Measurements from ENCODE around the gene BRPF1. TPM values are rescaled to one million over a fixed set of nuclear protein-coding genes. Genes with fewer than 3 reads are reported as not detected.
"Not testable (repeated sequence)": the region's sequence is repeated elsewhere in the genome, so short reads cannot be mapped to it uniquely, and the experiment has no call there.

Gene BRPF1
- total RNA-seq, 2 experiments from 2014 or later, result 23.7 to 25.6 TPM

DNA sequence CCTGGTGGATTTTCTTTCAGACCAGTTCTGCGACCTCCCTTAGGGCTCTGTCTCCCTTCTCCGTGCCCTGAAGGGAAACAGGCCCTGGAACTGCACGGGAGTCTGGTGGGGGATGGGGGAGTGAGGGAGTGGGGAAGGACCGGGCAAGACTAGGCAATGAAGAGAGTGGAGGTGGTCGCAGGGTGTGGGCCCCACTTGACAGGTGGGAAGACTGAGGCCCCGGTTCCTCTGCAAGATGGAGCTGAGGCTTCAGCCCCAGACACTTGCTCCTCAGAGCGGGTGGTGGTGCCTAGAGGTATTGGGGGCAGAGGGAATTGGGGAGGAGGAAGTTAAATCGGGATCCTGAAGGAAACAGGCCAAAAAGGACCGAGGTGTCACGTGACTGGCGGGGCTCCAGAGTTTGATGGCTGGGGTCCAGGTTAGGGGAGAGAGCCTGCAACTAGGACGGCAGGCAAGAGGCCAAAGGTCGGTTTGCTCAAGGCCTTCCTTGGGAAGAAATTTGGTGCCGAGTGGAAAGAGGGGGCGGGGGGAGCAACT is 38.8 kb downstream of the BRPF1 start:
- DNase-seq (no peak), ATAC-seq (ENCODE audit: poor library complexity) (no peak)
- Mint-ChIP-seq H3K4me1 (ENCODE audit: low read depth) (peaks cover 18% of the 10 kb centered on the region), H3K4me3 (peak overlapping the region; percentile 35), H3K9me3 (no peaks in the 10 kb centered on the region), H3K27me3 (no peaks in the 10 kb centered on the region), H3K27ac (no peak overlapping the region), H3K36me3 (ENCODE audit: low read depth) (no peaks in the 10 kb centered on the region)
- intact Hi-C loops (cut with DNase I, micrococcal nuclease), result loop anchor here in 1 of 2 experiments (1.0 kb wide), 1 partner anchor 10 kb away; no protein-coding TSS in a partner anchor
- TF ChIP-seq, protein P1, sequence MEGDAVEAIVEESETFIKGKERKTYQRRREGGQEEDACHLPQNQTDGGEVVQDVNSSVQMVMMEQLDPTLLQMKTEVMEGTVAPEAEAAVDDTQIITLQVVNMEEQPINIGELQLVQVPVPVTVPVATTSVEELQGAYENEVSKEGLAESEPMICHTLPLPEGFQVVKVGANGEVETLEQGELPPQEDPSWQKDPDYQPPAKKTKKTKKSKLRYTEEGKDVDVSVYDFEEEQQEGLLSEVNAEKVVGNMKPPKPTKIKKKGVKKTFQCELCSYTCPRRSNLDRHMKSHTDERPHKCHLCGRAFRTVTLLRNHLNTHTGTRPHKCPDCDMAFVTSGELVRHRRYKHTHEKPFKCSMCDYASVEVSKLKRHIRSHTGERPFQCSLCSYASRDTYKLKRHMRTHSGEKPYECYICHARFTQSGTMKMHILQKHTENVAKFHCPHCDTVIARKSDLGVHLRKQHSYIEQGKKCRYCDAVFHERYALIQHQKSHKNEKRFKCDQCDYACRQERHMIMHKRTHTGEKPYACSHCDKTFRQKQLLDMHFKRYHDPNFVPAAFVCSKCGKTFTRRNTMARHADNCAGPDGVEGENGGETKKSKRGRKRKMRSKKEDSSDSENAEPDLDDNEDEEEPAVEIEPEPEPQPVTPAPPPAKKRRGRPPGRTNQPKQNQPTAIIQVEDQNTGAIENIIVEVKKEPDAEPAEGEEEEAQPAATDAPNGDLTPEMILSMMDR (IDR thresholded peaks at IDR 0.05), result no peak
- ChIA-PET POLR2A (interaction anchor here (0.6 to 2.7 kb wide), 5 partner anchors 10 to 266 kb away, joined by 3 to 11 read pairs (median 6); partner anchors contain the start of genes ARPC4, OGG1 and TADA3), CTCF (no interaction called here)
- H3K4me3 ChIP-seq (ENCODE audit: low read length), result peak overlapping the region; percentile 53
- H3K36me3 ChIP-seq (ENCODE audit: insufficient read depth, low read length), result no peaks in the 10 kb centered on the region
- H3K4me1 ChIP-seq (ENCODE audit: insufficient read depth, low read length), result peaks cover 29% of the 10 kb centered on the region
- no peaks in the 10 kb centered on the region for H3K9me3 ChIP-seq (ENCODE audit: control insufficient read depth in 1 of 2, insufficient read depth in 1 of 2, low read length in 2 of 2)
- H3K27ac ChIP-seq (ENCODE audit: low read depth in 1 of 2, low read length in 2 of 2), result no peak overlapping the region
- no peaks in the 10 kb centered on the region for H3K27me3 ChIP-seq (ENCODE audit: control insufficient read depth in 1 of 2, insufficient read depth in 2 of 2, low read length in 2 of 2)

DNA sequence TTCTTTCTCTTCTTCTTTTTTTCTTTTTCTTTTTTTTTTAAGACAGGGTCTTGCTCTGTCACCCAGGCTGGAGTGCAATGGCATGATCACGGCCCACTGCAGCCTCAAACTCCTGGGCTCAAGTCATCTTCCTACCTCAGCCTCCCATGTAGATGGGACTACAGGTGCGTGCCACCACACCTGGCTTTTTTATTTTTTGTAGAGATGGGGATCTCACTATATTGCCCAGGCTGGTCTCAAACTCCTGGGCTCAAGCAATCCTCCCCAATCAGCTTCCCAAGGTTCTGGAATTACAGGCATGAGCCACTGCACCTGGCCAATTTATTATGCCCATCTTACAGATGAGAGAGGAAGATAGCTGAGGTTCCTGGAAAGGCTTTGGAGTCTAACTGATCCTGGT is 39.5 kb downstream of the BRPF1 start:
- Mint-ChIP-seq H3K4me3 (peak overlapping the region; percentile 49), H3K4me1 (ENCODE audit: low read depth) (peaks cover 18% of the 10 kb centered on the region)
- ChIA-PET POLR2A (interaction anchor here (0.8 to 2.7 kb wide), 3 partner anchors 9 to 22 kb away, joined by 3 to 11 read pairs (median 7); partner anchors contain the start of genes ARPC4 and TADA3), CTCF (interaction anchor here (0.7 kb wide), 1 partner anchor 14 kb away, joined by 3 read pairs; no protein-coding TSS in a partner anchor)
- intact Hi-C loops (cut with DNase I, micrococcal nuclease); H3K36me3 ChIP-seq (ENCODE audit: insufficient read depth, low read length); H3K9me3 ChIP-seq (ENCODE audit: control insufficient read depth in 1 of 2, insufficient read depth in 1 of 2, low read length in 2 of 2); H3K27ac Mint-ChIP-seq; H3K27ac ChIP-seq (ENCODE audit: low read depth in 1 of 2, low read length in 2 of 2); H3K4me3 ChIP-seq (ENCODE audit: low read length); H3K27me3 ChIP-seq (ENCODE audit: control insufficient read depth in 1 of 2, insufficient read depth in 2 of 2, low read length in 2 of 2); H3K9me3 Mint-ChIP-seq; H3K27me3 Mint-ChIP-seq; DNase-seq; H3K36me3 Mint-ChIP-seq (ENCODE audit: low read depth); ATAC-seq (ENCODE audit: poor library complexity): not testable (repeated sequence)
- H3K4me1 ChIP-seq (ENCODE audit: insufficient read depth, low read length), result peaks cover 29% of the 10 kb centered on the region

DNA sequence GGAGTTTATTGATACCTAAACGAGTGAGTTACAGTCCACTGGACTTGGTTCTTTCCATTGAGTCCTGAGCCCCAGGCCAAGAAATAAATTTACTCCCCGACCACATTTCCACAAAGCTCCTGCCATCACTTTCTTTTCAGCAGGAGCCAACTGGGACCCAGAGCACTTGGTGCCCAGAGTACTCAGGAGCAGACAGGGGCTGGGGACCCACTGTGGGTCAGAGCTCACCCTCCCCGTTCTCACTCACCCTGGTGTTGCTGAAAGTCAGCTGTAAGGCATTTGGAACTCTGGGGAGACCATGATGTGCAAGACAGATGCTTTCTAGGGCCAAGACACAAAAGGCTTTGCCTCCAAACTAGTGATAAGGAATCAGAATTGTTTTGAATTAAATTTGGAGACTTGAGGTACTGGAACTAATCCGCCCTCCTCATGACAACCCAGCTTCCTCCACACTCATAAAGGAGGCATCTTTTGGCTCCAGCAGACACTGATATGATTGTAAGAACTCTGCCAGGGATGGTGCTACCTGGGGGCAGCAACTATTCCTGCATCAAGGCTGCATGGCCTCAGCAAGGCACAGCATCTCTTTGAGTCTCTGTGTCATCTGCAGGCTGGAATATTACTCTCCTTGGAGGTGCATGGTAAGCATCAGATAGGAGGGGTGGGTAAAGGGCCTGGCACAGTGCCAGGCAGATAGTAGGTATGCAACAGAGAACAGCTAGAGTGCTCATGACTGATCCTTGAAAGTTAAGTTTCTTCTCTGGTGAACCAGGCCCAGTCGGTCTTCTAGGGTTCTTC is 45.6 kb downstream of the BRPF1 start:
- H3K27ac Mint-ChIP-seq, result no peak overlapping the region
- H3K27me3 Mint-ChIP-seq, result no peaks in the 10 kb centered on the region
- no peak overlapping the region for H3K4me3 Mint-ChIP-seq
- H3K4me1 Mint-ChIP-seq (ENCODE audit: low read depth), result peaks cover 43% of the 10 kb centered on the region
- peaks cover 12% of the 10 kb centered on the region for H3K36me3 Mint-ChIP-seq (ENCODE audit: low read depth)
- no peak overlapping the region for H3K27ac ChIP-seq (ENCODE audit: low read depth in 1 of 2, low read length in 2 of 2)
- TF ChIP-seq, protein P1 (IDR thresholded peaks at IDR 0.05), result no peak
- ChIA-PET CTCF (interaction anchor here (0.5 kb wide), 1 partner anchor 12 kb away, joined by 3 read pairs; no protein-coding TSS in a partner anchor), POLR2A (interaction anchor here (1.1 kb wide), 1 partner anchor 26 kb away, joined by 3 read pairs; no protein-coding TSS in a partner anchor)
- H3K36me3 ChIP-seq (ENCODE audit: insufficient read depth, low read length), result peaks cover 13% of the 10 kb centered on the region
- H3K9me3 ChIP-seq (ENCODE audit: control insufficient read depth in 1 of 2, insufficient read depth in 1 of 2, low read length in 2 of 2), result no peaks in the 10 kb centered on the region
- no peak for DNase-seq
- no peak overlapping the region for H3K4me3 ChIP-seq (ENCODE audit: low read length)
- ATAC-seq (ENCODE audit: poor library complexity), result no peak
- peaks cover 45% of the 10 kb centered on the region for H3K4me1 ChIP-seq (ENCODE audit: insufficient read depth, low read length)
- intact Hi-C loops (cut with DNase I, micrococcal nuclease), result no loop called here
- no peaks in the 10 kb centered on the region for H3K27me3 ChIP-seq (ENCODE audit: control insufficient read depth in 1 of 2, insufficient read depth in 2 of 2, low read length in 2 of 2)
- no peaks in the 10 kb centered on the region for H3K9me3 Mint-ChIP-seq
